Kidney glomerular epithelial cell (primary cell): ENCODE data around the gene NCKAP5.

Experiments
- DNase-seq: peaks from one replicate; lab custom pipeline; 2025; lab: John Stamatoyannopoulos, UW

NCKAP5 gene

GRCh38 chr2:133568172-133568571, at the start of gene NCKAP5:
Gene NCKAP5, minus strand, starts transcription at chr2:133568463. Its CDS starts 50,937 bp downstream, at chr2:133517526.
- peak; percentile 34 for DNase-seq

- no peak for DNase-seq
Measured at GRCh38 chr2:133609664-133610063, 41.4 kb upstream of the NCKAP5 start.

DNA sequence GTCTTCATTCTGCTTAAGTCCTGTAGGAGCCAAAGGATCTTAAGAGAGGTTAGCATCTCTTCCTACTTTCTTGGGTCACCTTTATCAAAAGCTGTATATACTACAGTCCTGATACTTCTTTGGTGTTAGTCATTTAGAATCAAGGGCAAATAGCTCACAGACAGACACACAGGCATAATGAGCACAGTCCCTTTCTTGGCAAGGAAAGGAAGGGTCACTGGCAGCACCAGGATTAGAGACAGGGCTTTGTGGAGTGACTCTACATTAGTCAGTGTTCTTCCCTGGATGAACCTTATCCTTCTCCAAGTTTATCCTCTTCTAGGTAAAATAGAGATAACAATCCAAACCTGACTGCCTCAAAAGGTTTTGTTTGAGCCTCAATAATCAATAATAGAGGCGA, 40.0 kb upstream of the NCKAP5 start:
- DNase-seq: no peak

DNA sequence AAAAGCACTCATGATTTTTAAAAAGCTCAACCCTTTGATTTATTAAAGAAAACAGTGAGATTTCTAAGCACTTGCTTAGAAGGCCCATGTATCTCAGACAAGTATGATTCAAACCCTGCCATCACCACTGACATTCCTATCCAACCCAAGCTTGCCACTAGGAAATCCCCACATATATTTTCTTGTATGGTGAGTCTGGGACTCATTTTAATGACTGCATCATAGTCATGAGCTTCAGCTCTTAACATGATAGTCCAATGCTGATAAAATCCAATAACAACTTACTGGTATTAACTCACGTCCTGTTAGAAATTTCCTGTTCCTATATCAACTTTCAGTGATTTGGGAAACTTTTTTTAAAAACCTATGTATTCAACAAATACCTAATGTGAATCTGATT, 39.4 kb upstream of the NCKAP5 start:
- DNase-seq: peak; percentile 75

DNA sequence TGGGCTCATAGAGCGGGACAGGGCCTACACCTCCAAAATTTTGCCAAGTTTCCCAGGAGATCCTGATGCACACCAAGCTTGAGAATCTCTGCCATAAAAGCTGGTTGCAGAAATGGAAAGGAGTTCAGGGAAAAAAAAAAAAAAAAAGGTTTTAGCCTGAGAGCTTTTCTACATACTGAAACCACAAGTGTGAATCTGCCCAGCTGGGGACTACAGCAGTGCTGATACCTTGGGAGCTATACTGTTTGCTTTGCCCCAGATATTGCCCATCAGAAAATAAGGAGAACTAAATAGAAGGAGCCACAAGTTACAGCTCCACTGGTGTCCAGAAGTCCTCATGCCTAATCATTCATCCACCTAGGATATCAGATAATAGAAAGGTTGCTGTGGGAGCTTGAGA, 38.4 kb upstream of the NCKAP5 start:
- DNase-seq: no peak

- DNase-seq: no peak
Measured at GRCh38 chr2:133605766-133606137, 37.5 kb upstream of the NCKAP5 start.

DNA sequence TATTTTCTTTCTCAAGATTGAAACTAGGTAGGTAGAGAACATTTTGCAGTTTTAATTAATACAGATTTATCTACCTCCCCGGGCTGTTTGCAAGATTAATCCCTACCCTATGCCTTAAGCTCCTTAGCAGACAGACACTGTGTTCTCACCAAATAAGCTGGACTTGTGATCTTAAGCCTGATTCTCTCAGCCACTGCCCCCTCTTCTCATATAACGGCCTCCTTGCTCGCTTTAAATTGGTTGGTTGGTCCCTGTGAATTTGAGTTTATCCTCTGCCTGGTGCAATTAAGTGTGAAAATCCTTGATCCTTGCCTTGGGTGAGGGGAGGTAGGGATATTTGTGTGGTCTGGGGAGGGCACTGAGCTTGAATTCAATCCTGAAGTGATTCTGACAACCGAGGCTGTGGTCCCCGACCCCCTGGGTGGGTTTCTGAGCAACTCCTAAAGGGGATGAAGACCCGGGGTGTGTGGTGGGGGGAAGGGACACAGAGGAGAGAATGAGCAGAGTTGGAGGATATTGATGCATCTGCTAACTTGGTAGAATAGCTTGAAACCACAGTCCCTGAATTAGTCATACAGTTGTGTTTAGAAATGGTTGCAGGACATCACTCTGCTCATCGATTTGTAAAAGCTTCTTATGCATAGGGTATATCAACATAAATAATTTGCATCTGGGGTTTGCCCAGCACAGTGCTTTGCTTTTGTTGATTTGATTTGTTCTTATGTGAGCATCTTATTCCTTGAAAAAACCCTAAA, 36.9 kb upstream of the NCKAP5 start:
- DNase-seq: peak; percentile 29

- no peak for DNase-seq
Measured at GRCh38 chr2:133603109-133603508, 34.8 kb upstream of the NCKAP5 start.

DNA sequence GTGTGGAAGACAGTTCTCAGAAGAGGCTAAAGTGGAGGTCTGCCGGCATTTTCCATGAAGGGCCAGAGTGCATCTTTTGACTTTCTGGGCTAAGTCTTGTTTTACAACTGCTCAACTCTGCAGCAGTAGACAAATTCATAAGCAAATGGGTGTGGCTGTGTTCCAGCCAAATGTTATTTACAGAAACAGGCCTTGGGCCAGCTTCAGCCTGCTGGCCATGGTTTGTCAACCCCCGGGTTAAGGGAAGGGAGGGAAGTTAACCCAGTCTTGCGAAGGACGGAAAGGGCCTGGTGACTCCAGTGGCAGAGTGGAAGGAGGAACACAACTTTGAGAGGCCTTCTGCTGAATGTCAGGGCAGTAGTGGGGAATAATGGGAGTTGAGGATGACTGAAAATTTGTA, 34.3 kb upstream of the NCKAP5 start:
- no peak for DNase-seq

DNA sequence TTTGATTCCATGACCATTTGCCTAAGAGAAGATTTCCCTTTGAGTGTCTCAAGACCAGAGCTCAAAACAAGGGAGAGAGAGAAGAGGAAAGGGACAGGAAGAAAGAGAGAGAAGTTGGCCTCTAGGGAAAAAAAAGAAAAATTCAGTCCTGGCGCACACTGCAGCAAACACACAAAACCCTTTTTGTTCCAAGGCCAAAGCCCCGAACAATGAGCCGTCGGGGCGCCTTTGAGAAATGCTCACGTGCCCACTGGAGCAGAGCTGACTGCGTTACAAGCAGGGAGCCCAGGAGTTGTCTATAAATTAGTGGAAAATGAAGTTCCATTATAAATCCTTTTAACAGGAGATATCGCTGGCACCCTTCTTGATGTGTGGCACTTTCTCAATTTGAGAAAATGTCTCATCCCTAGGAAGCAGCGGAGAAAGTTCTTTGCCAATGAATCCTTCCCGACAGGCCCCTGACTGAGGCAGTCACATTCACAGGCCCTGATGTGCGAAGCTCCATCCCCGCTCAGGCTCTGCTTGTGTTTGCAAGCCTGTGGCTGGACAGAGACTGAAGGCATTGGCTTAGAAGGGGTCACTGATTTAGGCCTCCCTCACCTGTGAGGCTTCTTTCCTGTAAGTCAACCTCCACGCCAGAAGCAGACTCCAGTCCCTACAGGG, 32.1 kb upstream of the NCKAP5 start:
- DNase-seq: no peak

DNA sequence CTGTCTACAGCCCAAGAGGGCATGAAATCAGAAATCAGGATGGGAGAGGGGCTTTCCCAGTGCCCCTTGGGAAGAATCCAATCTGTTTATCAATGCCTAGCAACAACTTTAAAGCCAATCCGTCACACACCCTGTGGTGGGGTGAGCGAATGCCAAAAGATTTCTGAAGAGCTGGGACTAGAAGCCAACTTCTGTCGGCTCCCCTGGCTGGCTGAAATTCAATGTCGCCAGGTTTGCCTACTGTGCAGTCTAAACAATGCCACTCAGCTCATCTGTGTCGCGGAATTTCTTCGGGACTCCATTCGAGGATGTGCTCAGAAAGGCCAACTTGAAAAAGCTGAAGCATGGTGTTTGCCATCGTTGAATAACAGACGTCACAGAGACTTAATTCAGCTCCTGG, 31.5 kb upstream of the NCKAP5 start:
- no peak for DNase-seq

- no peak for DNase-seq
Measured at GRCh38 chr2:133599211-133599803, 31.0 kb upstream of the NCKAP5 start.

DNA sequence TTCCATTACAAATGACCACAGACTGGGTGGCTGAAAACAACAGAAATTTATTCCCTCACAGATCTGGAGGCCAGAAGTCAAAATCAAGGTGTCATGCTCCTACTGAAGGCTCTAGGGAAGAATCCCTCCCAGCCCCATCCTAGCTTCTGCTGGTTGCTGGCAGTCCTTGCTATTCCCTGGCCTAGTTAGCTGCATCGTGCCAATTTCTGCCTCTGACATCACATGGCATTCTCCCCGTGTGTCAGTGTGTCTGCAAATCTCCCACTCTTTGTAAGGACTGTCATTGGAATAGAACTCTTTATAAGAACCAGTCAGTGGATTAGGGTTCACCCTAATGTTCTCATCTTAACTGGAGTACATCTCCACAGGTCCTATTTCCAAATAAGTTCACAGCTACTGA, 30.5 kb upstream of the NCKAP5 start:
- no peak for DNase-seq

DNA sequence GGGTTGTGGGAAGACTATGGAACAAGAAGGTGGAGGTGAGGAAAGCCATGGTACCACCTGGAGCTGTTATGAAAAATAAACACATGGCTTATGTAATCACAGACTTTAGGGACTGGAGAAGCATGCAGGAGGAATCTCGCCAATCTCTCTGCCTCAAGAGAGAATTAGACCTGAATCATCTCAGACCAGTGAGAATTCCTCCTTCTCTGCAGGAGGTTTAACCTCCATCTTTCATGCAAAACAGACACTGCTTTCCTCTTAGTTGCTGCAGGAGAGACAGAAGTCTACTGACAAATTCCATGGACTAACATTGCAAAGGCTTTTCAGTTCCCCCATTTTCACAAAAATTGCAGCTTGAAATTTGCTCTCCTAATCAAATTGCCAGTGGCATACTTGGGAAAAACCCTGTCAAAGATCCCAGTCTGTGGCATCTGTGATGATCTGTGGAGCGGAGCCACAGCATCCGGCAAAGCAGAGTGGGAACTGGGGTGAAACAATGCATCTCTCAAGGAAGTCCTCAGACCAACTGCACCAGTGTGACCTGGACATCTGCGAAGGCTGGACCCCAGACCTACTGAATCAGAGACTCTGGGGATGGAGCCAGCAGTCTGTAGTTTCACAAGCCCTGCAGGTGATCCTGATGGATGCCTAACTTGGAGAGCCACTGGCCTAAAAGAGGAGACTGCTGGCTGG, 28.6 kb upstream of the NCKAP5 start:
- peak; percentile 41 for DNase-seq

DNA sequence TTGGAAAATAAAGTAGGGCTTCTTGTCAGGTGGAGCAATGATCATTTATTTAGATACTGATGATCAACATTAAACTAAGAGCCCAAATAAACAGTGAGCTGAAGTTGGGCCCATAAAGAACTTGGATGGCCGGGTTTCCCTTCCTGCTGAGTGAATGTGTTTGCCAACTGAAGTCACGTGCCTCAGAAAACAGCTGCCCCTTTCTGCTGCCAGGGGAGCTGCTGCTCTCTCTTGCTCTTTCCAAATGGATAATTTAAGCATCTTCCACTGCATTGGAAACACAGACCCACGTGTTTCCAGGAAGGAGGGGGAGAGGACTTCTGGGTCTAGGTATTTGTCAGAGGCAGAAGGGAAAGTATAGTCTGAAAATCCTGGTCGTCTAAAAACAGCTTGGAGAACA, 22.9 kb upstream of the NCKAP5 start:
- no peak for DNase-seq

DNA sequence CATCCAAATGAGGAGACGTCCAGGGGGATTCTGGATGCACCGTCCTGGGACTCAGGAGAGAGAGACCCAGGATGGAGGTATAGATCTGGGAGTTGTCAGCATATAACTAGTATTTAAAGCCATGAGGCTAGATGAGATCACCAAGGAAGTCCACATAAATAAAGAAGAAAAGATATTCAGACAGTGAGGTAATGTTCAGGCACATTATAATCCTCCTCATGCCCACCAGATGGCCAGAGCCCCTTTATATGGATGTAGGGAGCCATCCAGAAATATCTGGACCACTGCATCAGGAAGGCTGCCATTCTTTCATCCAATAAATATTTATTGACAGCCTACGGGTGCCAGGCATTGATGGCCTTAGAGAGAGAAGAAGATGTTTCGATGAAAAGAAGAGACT, 21.2 kb upstream of the NCKAP5 start:
- DNase-seq: no peak

GRCh38 chr2:133588144-133588543, 19.9 kb upstream of the NCKAP5 start:
- no peak for DNase-seq

DNA sequence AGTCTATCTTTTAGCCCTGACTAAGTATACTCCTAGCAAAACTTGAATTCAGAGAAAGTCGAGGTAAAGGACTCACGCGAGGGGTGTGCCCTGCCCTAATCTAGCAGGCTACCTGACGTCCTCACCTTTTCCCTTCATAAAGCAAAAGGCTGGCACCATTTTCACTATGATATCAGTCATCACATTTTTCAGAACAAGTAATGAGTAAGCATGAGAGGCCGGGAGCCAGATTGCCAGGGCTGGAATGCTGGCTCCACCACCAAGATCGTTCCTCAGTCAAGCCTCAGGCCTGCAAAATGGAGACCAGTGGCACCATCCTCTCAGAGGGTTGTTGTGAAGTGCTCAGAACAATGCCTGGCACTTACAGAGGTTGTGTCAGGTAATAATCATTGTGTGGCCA, 18.7 kb upstream of the NCKAP5 start:
- DNase-seq: no peak

GRCh38 chr2:133581010-133581760, 12.9 kb upstream of the NCKAP5 start:
- DNase-seq: no peak

DNA sequence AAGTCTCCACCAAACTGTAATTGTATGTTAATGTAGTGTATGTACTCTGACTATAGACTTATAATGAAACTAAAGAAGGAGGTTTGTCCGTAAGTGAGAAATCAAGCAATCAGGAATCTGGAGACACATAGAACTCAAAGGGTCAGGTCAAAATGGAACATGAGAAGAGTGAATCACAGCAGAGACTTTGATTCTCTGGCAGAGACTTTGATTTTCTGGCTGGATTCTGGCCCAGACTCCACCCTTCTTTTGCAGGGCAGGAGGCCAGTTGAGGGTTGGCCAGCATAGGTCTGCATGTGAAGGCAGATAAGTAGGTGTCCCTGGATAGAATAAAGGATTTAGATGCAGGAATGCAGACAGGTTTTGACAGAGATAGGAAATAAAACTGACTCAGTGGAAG, 11.0 kb upstream of the NCKAP5 start:
- no peak for DNase-seq

- DNase-seq: no peak
Measured at GRCh38 chr2:133576714-133577113, 8.5 kb upstream of the NCKAP5 start.

GRCh38 chr2:133574620-133575019, 6.4 kb upstream of the NCKAP5 start:
- no peak for DNase-seq
